MM.1S (cell line): ENCODE measurements around the gene KCND2.

ENCODE experiments used
- DNase-seq: peaks from one replicate; pipeline ENCODE4 v3.0.0-alpha.2; 2015
- H2AFZ ChIP-seq: fragments of 300-600 bp; sonication (generic); 2 replicates; pipeline ENCODE4 v1.6.0; 2016; ENCODE audit warnings: antibody characterized with exemption, low read length
- H3F3A ChIP-seq: fragments of 300-600 bp; sonication (generic); 2 replicates; pipeline ENCODE4 v1.6.1; 2016; ENCODE audit warnings: mild to moderate bottlenecking, antibody characterized with exemption, low read length, moderate library complexity, mixed read lengths; ENCODE audit not compliant: insufficient read depth
- H3K27ac ChIP-seq: fragments of 300-600 bp; sonication (generic); 2 replicates; pipeline ENCODE4 v1.5.1; 2016; ENCODE audit warnings: mild to moderate bottlenecking, low read length
- H3K27me3 ChIP-seq: fragments of 300-600 bp; sonication (generic); replicated peaks from 2 replicates; pipeline ENCODE4 v1.6.0; 2016; ENCODE audit warnings: low read length; ENCODE audit not compliant: insufficient read depth
- H3K36me3 ChIP-seq: fragments of 300-600 bp; sonication (generic); replicated peaks from 2 replicates; pipeline ENCODE4 v1.6.1; 2016; ENCODE audit warnings: mild to moderate bottlenecking, low read length, mixed read lengths; ENCODE audit not compliant: insufficient read depth
- H3K4me1 ChIP-seq: fragments of 300-600 bp; sonication (generic); 2 replicates; pipeline ENCODE4 v1.6.1; 2016; ENCODE audit warnings: low read length, mixed read lengths
- H3K4me2 ChIP-seq: fragments of 300-600 bp; sonication (generic); 2 replicates; pipeline ENCODE4 v1.6.0; 2016; ENCODE audit warnings: low read depth, low read length
- H3K4me3 ChIP-seq: fragments of 300-600 bp; sonication (generic); 2 replicates; pipeline ENCODE4 v1.5.1; 2016; ENCODE audit warnings: low read length, mixed read lengths
- H3K79me2 ChIP-seq: fragments of 300-600 bp; sonication (generic); 2 replicates; pipeline ENCODE4 v1.6.1; 2016; ENCODE audit warnings: mixed run types, low read length, mixed read lengths
- H3K9ac ChIP-seq: fragments of 300-600 bp; sonication (generic); 2 replicates; pipeline ENCODE4 v1.6.1; 2016; ENCODE audit warnings: low read length, mixed read lengths
- H3K9me2 ChIP-seq: fragments of 300-600 bp; sonication (generic); replicated peaks from 2 replicates; pipeline ENCODE4 v1.6.1; 2016; ENCODE audit warnings: mild to moderate bottlenecking, low read length, mixed read lengths; ENCODE audit not compliant: insufficient read depth
- H3K9me3 ChIP-seq: fragments of 300-600 bp; sonication (generic); replicated peaks from 2 replicates; pipeline ENCODE4 v1.6.1; 2016; ENCODE audit warnings: mild to moderate bottlenecking, low read length, mixed read lengths; ENCODE audit not compliant: insufficient read depth
- H4K20me1 ChIP-seq: fragments of 300-600 bp; sonication (generic); 2 replicates; pipeline ENCODE4 v1.6.1; 2016; ENCODE audit warnings: mild to moderate bottlenecking, low read length, moderate library complexity, mixed read lengths; ENCODE audit not compliant: insufficient read depth
- EZH2 ChIP-seq: fragments of 300-600 bp; sonication (generic); optimal IDR thresholded peaks from 2 replicates; pipeline ENCODE3; 2017; ENCODE audit warnings: low read depth, mild to moderate bottlenecking, antibody characterized with exemption, low read length, mixed read lengths
- EZH2phosphoT487 ChIP-seq: fragments of 300-600 bp; sonication (generic); IDR thresholded peaks from 2 replicates; pipeline ENCODE4 v1.6.1; 2018; ENCODE audit warnings: antibody characterized with exemption, low read length
- TF ChIP-seq, protein P1 (sequence below): fragments of 300-600 bp; sonication (generic); IDR thresholded peaks from 2 replicates; pipeline ENCODE4 v1.5.1; 2016; ENCODE audit warnings: antibody characterized with exemption, low read length, mixed read lengths

The KCND2 gene

DNA sequence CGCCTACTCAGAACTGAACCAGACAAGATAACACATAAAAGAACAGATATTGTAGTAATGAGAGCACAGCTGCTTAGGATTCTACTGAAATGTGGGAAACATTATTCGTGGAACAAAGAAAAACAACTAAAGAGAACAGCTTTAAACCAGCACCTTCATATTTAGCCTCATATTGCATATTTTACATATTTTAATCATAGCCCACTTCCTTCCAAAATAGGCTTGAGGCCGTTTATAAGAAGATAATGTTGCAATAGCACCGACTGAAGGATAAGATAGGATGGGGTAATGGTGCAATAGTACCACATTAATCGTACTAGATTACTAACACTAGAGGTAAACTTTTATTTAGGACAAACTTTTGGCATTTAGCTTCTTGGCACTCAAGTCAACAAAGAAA is 71.3 kb downstream of the KCND2 start:
- TF ChIP-seq EZH2phosphoT487 (no peak), EZH2 (no peak)
- TF ChIP-seq, protein P1, sequence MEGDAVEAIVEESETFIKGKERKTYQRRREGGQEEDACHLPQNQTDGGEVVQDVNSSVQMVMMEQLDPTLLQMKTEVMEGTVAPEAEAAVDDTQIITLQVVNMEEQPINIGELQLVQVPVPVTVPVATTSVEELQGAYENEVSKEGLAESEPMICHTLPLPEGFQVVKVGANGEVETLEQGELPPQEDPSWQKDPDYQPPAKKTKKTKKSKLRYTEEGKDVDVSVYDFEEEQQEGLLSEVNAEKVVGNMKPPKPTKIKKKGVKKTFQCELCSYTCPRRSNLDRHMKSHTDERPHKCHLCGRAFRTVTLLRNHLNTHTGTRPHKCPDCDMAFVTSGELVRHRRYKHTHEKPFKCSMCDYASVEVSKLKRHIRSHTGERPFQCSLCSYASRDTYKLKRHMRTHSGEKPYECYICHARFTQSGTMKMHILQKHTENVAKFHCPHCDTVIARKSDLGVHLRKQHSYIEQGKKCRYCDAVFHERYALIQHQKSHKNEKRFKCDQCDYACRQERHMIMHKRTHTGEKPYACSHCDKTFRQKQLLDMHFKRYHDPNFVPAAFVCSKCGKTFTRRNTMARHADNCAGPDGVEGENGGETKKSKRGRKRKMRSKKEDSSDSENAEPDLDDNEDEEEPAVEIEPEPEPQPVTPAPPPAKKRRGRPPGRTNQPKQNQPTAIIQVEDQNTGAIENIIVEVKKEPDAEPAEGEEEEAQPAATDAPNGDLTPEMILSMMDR, result no peak
- H3K4me1 ChIP-seq, result no peaks in the 10 kb centered on the region

DNA sequence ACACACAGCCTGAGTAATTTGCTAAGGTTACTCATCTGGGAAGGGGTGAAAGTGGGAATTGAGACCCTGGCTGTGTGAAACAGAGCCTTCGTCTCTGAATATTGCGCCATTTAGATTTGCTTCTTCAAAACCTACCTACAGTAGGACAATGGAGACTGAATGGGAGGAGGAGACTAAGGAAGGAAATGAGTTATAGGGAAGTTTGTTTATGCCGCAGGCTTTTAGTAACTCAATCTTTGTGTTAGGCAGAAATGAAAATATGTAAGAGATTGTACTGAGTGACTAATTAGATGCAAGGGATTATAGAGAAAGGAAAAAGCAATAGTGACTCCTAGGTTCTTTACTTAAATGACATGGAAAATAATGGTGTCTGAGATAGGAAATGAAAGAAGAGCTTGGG is 80.2 kb downstream of the KCND2 start:
- H3K9ac ChIP-seq, result no peak overlapping the region
- H3K4me3 ChIP-seq, result no peak overlapping the region
- H4K20me1 ChIP-seq, result no peaks in the 10 kb centered on the region
- TF ChIP-seq EZH2 (no peak), EZH2phosphoT487 (no peak)
- TF ChIP-seq, protein P1, result no peak
- H2AFZ ChIP-seq, result no peak overlapping the region
- no peaks in the 10 kb centered on the region for H3K9me3 ChIP-seq
- no peak for DNase-seq
- no peak overlapping the region for H3K4me2 ChIP-seq
- no peaks in the 10 kb centered on the region for H3K4me1 ChIP-seq
- H3K36me3 ChIP-seq, result no peaks in the 10 kb centered on the region
- H3K79me2 ChIP-seq, result no peaks in the 10 kb centered on the region
- no peaks in the 10 kb centered on the region for H3K27me3 ChIP-seq
- no peaks in the 10 kb centered on the region for H3K9me2 ChIP-seq
- H3F3A ChIP-seq, result no peaks in the 10 kb centered on the region
- no peak overlapping the region for H3K27ac ChIP-seq

More for the DNA sequence above, 71.3 kb downstream of the KCND2 start:
- H3K27me3 ChIP-seq, result no peaks in the 10 kb centered on the region
- H3F3A ChIP-seq, result no peaks in the 10 kb centered on the region
- H3K79me2 ChIP-seq, result no peaks in the 10 kb centered on the region
- H3K9ac ChIP-seq, result no peak overlapping the region
- H3K4me3 ChIP-seq, result no peak overlapping the region
- no peaks in the 10 kb centered on the region for H3K9me3 ChIP-seq
- no peak overlapping the region for H2AFZ ChIP-seq
- no peak overlapping the region for H3K4me2 ChIP-seq
- no peaks in the 10 kb centered on the region for H4K20me1 ChIP-seq
- no peaks in the 10 kb centered on the region for H3K36me3 ChIP-seq
- H3K27ac ChIP-seq, result no peak overlapping the region
- DNase-seq, result no peak
- no peaks in the 10 kb centered on the region for H3K9me2 ChIP-seq

DNA sequence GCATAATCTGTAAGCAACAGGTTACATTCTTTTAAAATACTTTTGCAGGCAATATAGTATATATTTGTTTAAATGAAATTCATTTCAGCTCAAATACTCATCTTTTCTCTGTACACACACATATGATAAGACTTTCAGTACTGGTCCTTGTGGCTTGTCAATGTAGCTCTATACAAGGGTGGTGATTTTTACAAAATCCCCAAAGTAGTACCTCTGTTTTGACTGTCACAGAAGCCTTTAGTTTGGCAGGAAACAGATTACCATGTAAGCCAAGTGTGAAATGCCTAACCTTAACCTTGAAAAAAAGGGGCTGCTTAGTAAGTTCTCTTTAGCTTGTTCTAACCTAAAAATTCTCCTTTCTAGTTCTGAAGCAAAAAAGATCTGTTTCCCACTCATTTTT is 87.9 kb downstream of the KCND2 start:
- Histone ChIP-seq H3K4me1 (no peaks in the 10 kb centered on the region), H3K27me3 (no peaks in the 10 kb centered on the region), H3K79me2 (no peaks in the 10 kb centered on the region), H3K27ac (no peak overlapping the region), H2AFZ (no peak overlapping the region), H3K4me2 (no peak overlapping the region), H3F3A (no peaks in the 10 kb centered on the region), H3K9me2 (no peaks in the 10 kb centered on the region), H3K36me3 (no peaks in the 10 kb centered on the region), H3K4me3 (no peak overlapping the region), H3K9me3 (no peaks in the 10 kb centered on the region), H3K9ac (no peak overlapping the region), H4K20me1 (no peaks in the 10 kb centered on the region)
- TF ChIP-seq EZH2phosphoT487 (no peak), EZH2 (no peak)
- TF ChIP-seq, protein P1, result no peak
- DNase-seq, result no peak
